Brain pericyte (primary cell): ENCODE data around the gene WDR46.

Experiments used
- DNase-seq: peaks from one replicate; pipeline ENCODE4 v3.0.0-alpha.2; 2012; ENCODE audit warnings: low read depth, low spot score

Gene WDR46

GRCh38 chr6:33288921-33289783, at the start of gene WDR46, which contains the start of gene PFDN6:
TSS of gene WDR46 (minus strand) at chr6:33289239. CDS start at chr6:33289170, 69 bp downstream.
TSS of gene PFDN6 (plus strand) at chr6:33289601. CDS start at chr6:33289857, 256 bp downstream.
- DNase-seq, result no peak

GRCh38 chr6:33336495-33336894, 47.5 kb upstream of the WDR46 start:
- DNase-seq, result no peak

GRCh38 chr6:33335916-33336315, 46.9 kb upstream of the WDR46 start:
- no peak for DNase-seq

GRCh38 chr6:33333666-33334065, 44.6 kb upstream of the WDR46 start:
- DNase-seq, result no peak

- no peak for DNase-seq
Measured at GRCh38 chr6:33330736-33331135, 41.7 kb upstream of the WDR46 start.

- DNase-seq, result no peak
Measured at GRCh38 chr6:33329058-33329457, 40.0 kb upstream of the WDR46 start.

- DNase-seq, result no peak
Measured at GRCh38 chr6:33324125-33324524, 35.1 kb upstream of the WDR46 start.

GRCh38 chr6:33323623-33323948, 34.5 kb upstream of the WDR46 start:
- DNase-seq, result no peak

GRCh38 chr6:33321227-33321626, 32.2 kb upstream of the WDR46 start:
- no peak for DNase-seq

GRCh38 chr6:33320315-33321181, 31.5 kb upstream of the WDR46 start:
- DNase-seq, result no peak

GRCh38 chr6:33319939-33320314, 30.9 kb upstream of the WDR46 start:
- no peak for DNase-seq

- DNase-seq, result no peak
Measured at GRCh38 chr6:33318426-33319073, 29.5 kb upstream of the WDR46 start.

- DNase-seq, result peak; percentile 97
Measured at GRCh38 chr6:33317669-33318425, 28.8 kb upstream of the WDR46 start, which contains the start of gene ZBTB22. TSS of gene ZBTB22 (minus strand) at chr6:33317744. CDS start at chr6:33316916, 828 bp downstream.

GRCh38 chr6:33317419-33317668, 28.3 kb upstream of the WDR46 start:
- DNase-seq, result no peak

GRCh38 chr6:33316603-33317418, 27.8 kb upstream of the WDR46 start:
- DNase-seq, result no peak

- DNase-seq, result no peak
Measured at GRCh38 chr6:33315793-33316602, 27.0 kb upstream of the WDR46 start.

GRCh38 chr6:33314943-33315792, 26.1 kb upstream of the WDR46 start:
- DNase-seq, result no peak

- DNase-seq, result no peak
Measured at GRCh38 chr6:33314515-33314942, 25.5 kb upstream of the WDR46 start.
